Midbrain (tissue), 1 donor: ENCODE data around the gene ZNF580.

Experiments used
- DNase-seq: peaks from one replicate; lab custom pipeline; 2025; lab: John Stamatoyannopoulos, UW

The ZNF580 gene

DNA sequence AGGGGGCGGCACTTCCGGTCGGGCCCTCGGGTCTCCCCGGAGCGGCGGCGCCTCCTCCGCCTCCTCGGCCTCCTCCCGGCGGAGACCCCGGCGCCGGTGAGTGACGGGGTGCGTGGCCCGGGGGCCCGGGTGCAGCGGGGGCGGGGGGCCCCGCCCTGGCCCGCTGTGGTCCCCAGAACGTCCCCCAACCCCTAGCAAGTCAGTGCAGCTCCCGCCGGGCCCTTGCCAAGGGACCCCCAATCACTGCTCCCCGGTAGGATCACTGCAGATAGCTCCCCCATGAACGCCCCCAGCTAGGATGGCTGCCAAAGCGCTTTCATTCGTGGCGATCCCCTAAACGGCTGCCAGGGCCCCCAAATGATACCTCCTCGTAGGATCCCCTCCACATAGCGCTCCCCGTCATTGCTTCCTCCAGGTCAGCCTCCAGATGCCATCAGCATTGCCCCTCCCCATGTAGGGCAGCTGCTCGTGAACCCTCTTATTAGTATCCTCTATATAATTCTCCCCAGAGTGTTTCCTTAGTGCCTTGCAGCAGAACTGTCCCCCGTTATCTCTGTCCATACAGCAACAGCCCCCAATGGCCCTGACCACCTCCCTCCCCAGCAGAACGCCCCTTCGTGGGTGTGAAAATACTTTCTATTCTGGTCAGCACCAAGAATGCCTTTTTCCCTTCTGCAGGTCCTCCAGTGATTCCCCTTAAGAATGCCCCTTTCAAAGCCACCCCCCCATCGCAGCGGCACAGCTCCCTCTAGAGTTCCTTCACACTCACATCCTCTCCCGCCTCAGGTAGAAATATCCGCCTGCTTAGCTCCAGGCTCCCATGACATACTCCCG is 34.9 kb upstream of the ZNF580 start, which contains the start of gene ZNF865:
Gene ZNF865 (plus strand): TSS at position 11 of the 834 bp plus-strand sequence. CDS start 7,972 bp downstream, outside the sequence.
- DNase-seq: peak; percentile 62

DNA sequence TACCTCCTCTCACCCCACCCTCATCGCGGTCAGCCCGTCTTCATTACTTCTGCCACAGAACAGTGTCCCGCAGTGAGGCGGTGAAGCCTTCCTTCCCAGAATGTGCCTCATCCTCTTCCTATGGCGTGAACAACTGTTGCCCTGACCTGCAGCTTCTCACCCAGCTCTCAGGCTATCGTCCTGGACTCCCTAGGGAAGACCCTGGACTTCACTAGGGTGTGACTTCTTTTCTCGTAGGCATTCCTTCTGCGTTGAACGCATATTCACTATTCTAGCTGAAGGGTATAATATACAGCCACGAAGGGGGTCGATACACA is 34.4 kb upstream of the ZNF580 start:
- no peak for DNase-seq

- no peak for DNase-seq
These were observed 34.0 kb upstream of the ZNF580 start for GRCh38 chr19:55606817-55607216.

DNA sequence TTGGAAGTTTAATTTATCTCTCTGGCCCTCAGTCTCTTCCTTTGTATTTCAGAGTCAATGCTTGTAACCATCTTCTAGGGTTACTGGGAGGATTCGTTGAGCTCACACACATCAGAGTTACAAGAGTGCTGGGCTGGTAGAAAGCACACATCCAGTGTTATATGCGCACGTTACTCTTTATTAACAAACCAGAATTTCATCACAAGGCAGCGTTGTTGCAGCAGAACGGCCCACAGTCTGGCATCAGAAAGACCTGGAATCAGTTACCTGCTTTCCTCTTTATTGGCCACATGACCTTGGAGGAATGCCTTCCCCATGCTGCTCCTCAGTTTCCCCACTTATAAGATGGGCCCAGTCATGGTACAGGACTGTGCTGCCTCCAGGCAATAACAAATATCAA is 31.5 kb upstream of the ZNF580 start:
- DNase-seq: no peak

GRCh38 chr19:55611300-55611982 is 29.4 kb upstream of the ZNF580 start:
- no peak for DNase-seq

DNA sequence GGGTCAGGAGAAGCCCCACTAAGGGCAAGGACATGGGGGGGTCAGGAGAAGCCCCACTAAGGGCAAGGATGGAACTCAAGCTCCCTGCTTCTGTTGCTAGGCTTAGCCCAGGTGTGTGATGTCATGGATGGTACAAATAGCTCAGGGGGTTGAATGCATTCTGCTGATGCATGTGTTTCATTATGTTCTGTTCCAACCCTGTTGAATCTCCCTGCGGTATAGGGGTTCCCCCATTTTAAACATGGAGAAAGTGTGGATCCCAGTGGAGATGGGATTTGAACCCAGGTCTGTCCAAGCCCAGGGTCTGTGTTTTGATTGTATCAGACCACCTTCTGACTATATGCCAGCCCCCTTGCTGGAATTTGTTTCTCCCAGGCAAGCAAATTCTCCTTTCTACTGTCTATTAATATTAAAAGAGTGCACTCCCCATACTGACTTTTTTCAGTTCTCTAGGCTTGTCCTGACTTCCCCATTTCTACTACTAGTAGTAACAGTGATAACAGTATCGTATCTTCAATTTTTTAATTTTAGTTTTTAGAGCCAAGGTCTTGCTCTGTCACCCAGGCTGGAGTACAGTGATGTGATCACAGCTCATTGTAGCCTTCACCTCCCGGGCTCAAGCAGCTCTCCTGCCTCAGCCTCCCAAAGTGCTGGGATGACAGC is 28.7 kb upstream of the ZNF580 start:
- no peak for DNase-seq

DNA sequence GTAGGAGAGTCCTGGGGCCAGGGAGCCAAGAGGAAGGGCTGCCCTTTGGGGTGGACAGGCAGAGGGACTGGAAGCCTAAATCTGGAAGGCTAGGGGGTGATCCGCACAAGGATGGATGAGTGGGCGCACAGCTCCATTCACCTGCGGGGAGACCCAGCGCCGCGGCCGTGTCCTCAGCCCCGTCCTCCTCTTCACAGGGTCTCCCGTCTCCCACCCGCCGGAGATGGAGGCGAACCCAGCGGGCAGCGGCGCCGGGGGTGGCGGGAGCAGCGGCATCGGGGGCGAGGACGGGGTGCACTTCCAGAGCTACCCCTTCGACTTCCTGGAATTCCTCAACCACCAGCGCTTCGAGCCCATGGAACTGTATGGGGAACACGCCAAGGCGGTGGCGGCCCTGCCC is 27.4 kb upstream of the ZNF580 start:
- DNase-seq: no peak

DNA sequence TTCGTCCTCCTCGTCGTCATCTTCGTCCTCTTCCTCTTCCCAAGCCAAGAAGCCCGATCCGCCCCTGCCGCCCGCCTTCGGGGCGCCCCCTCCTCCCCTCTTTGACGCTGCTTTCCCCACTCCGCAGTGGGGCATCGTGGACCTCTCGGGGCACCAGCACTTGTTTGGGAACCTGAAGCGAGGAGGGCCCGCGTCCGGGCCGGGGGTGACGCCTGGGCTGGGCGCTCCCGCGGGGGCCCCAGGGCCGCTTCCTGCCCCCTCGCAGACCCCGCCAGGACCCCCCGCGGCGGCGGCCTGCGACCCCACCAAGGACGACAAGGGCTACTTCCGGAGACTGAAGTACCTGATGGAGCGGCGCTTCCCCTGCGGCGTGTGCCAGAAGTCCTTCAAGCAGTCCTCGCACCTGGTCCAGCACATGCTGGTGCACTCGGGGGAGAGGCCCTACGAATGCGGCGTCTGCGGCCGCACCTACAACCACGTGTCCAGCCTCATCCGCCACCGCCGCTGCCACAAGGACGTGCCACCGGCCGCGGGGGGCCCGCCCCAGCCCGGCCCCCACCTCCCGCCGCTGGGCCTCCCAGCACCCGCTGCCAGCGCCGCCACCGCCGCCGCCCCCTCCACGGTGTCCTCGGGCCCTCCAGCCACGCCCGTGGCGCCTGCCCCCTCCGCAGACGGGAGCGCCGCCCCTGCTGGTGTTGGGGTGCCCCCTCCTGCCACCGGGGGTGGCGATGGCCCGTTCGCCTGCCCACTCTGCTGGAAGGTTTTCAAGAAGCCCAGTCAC is 26.7 kb upstream of the ZNF580 start:
- no peak for DNase-seq

- DNase-seq: no peak
These were observed 25.9 kb upstream of the ZNF580 start for GRCh38 chr19:55614711-55615542.

- DNase-seq: no peak
These were observed 25.0 kb upstream of the ZNF580 start for GRCh38 chr19:55615543-55616394.

- no peak for DNase-seq
These were observed 24.4 kb upstream of the ZNF580 start for GRCh38 chr19:55616395-55616875.

- DNase-seq: no peak
These were observed 23.4 kb upstream of the ZNF580 start for GRCh38 chr19:55617426-55617825.

DNA sequence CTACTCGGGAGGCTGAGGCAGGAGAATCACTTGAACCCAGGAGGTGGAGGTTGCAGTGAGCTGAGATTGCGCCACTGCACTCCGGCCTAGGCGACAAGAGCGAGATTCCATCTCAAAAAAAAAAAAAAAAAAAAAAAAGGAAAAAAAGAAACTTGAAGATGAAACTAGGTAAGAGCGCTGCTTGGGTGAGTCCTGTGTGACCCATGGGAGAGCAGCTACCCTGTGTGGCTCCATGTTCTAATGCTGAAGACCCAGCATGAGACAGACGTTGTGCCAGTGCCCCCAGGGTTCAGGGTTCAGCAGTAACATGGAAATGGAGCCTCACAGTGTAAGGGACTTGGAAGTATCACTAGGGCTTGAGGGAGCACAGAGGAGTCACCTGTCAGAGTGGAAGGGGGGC is 22.4 kb upstream of the ZNF580 start:
- DNase-seq: no peak

DNA sequence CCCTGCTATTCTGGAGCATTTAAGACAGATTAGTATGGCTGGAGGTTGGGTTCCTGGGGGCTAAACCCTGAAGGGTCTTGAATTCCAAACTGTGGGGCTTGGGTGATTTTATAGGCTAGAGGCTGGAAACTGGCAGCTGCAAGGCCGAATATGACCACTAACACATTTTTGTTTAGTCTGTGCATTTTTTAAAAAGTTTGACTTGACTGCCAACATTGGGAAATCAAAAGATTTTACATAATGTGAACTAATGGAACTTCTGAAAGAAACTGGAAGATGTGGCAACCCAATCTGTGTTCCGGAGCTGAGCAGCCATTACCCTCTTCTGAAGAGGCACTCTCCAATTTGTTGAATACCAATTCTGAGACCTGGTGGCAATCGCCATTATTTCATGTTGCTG is 21.5 kb upstream of the ZNF580 start:
- DNase-seq: no peak

GRCh38 chr19:55620410-55621204 is 20.2 kb upstream of the ZNF580 start:
- no peak for DNase-seq

DNA sequence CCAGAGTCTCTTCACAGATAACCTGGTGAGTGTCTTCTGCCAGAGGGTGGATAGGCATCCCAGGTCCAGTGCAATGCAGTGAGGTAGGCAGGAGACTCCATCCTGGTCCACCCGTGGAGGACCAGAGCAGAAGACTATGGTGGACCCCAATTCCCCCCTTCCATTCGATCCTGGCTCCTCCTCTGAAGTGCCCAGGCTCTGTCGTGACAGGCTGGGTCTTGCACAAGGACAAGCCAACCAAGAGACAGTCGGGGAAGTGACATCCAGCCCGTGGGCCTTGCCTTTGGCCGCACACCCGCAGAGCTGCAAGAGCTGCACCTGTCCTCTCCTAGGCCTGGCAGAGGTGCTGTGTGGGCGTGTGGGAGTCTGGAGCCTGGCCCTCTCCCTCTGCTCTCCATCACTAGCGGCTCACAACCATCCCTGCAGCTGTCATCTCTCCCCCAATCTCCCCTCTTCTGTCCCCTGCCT is 19.6 kb upstream of the ZNF580 start:
- DNase-seq: no peak

GRCh38 chr19:55621673-55622231 is 19.1 kb upstream of the ZNF580 start:
- DNase-seq: no peak

- no peak for DNase-seq
These were observed 18.4 kb upstream of the ZNF580 start for GRCh38 chr19:55622242-55622969.
